Measurements from ENCODE around the gene YAF2.

Gene YAF2

GRCh38 chr12:42204819-42205218, 33.2 kb downstream of the YAF2 start:
- H3K4me3 ChIP-seq (ENCODE audit: control insufficient read depth, low read depth, low read length): no peak overlapping the region
- no peak for DNase-seq (ENCODE audit: low read depth)
- no peak for TF ChIP-seq CTCF (IDR thresholded peaks at IDR 0.05; ENCODE audit: control insufficient read depth, insufficient read depth, low read depth, low read length, missing control alignments)

GRCh38 chr12:42204362-42204761, 33.7 kb downstream of the YAF2 start:
- TF ChIP-seq CTCF (IDR thresholded peaks at IDR 0.05; ENCODE audit: control insufficient read depth, insufficient read depth, low read depth, low read length, missing control alignments): no peak
- no peak for DNase-seq (ENCODE audit: low read depth)
- no peak overlapping the region for H3K4me3 ChIP-seq (ENCODE audit: control insufficient read depth, low read depth, low read length)

GRCh38 chr12:42201063-42201462, 37.0 kb downstream of the YAF2 start:
- no peak overlapping the region for H3K4me3 ChIP-seq (ENCODE audit: control insufficient read depth, low read depth, low read length)
- no peak for DNase-seq (ENCODE audit: low read depth)
- no peak for TF ChIP-seq CTCF (IDR thresholded peaks at IDR 0.05; ENCODE audit: control insufficient read depth, insufficient read depth, low read depth, low read length, missing control alignments)

- no peak for DNase-seq (ENCODE audit: low read depth)
- TF ChIP-seq CTCF (IDR thresholded peaks at IDR 0.05; ENCODE audit: control insufficient read depth, insufficient read depth, low read depth, low read length, missing control alignments): no peak
- H3K4me3 ChIP-seq (ENCODE audit: control insufficient read depth, low read depth, low read length): no peak overlapping the region
These were observed 39.0 kb downstream of the YAF2 start for GRCh38 chr12:42199007-42199406.

GRCh38 chr12:42196723-42197603, 41.1 kb downstream of the YAF2 start:
- H3K4me3 ChIP-seq (ENCODE audit: control insufficient read depth, low read depth, low read length): no peak overlapping the region
- DNase-seq (ENCODE audit: low read depth): no peak
- TF ChIP-seq CTCF (IDR thresholded peaks at IDR 0.05; ENCODE audit: control insufficient read depth, insufficient read depth, low read depth, low read length, missing control alignments): no peak

- TF ChIP-seq CTCF (IDR thresholded peaks at IDR 0.05; ENCODE audit: control insufficient read depth, insufficient read depth, low read depth, low read length, missing control alignments): no peak
- no peak overlapping the region for H3K4me3 ChIP-seq (ENCODE audit: control insufficient read depth, low read depth, low read length)
- DNase-seq (ENCODE audit: low read depth): no peak
These were observed 45.4 kb downstream of the YAF2 start for GRCh38 chr12:42192686-42193085.
